H9 (cell line): ENCODE results near the gene SPANXN2. TPM values are rescaled to one million over a fixed set of nuclear protein-coding genes. Genes with fewer than 3 reads are reported as not detected.

Experiments
- DNase-seq: peaks from one replicate; pipeline ENCODE4 v3.0.0-alpha.2; 2017
- H2AFZ ChIP-seq: one replicate; pipeline ENCODE4 v1.6.1; 2013; ENCODE audit warnings: mild to moderate bottlenecking, low read length, control low read depth, moderate library complexity
- H2AK5ac ChIP-seq: 2 replicates; pipeline ENCODE4 v1.6.1; 2013; ENCODE audit warnings: low read length, control low read depth, mixed read lengths; ENCODE audit not compliant: insufficient read length
- H2BK120ac ChIP-seq: one replicate; pipeline ENCODE4 v1.6.1; 2013; ENCODE audit warnings: low read depth, mild to moderate bottlenecking, low read length, control low read depth, inconsistent platforms; ENCODE audit not compliant: poor library complexity, severe bottlenecking
- H2BK12ac ChIP-seq: 2 replicates; pipeline ENCODE4 v1.6.1; 2013; ENCODE audit warnings: low read length, control low read depth, mixed read lengths, low read depth; ENCODE audit not compliant: insufficient read length
- H2BK15ac ChIP-seq: 2 replicates; pipeline ENCODE4 v1.6.1; 2013; ENCODE audit warnings: low read depth, low read length, control low read depth
- H2BK20ac ChIP-seq: one replicate; pipeline ENCODE4 v1.6.1; 2013; ENCODE audit warnings: low read depth, mild to moderate bottlenecking, low read length, control low read depth, inconsistent platforms; ENCODE audit not compliant: poor library complexity, severe bottlenecking
- H2BK5ac ChIP-seq: 2 replicates; pipeline ENCODE4 v1.6.1; 2013; ENCODE audit warnings: low read length, control low read depth, mixed read lengths; ENCODE audit not compliant: insufficient read length
- H3K14ac ChIP-seq: 2 replicates; pipeline ENCODE4 v1.6.1; 2013; ENCODE audit warnings: low read length, control low read depth; ENCODE audit not compliant: insufficient read depth
- H3K18ac ChIP-seq: 2 replicates; pipeline ENCODE4 v1.6.1; 2013; ENCODE audit warnings: low read depth, mild to moderate bottlenecking, mixed read lengths, low read length, control low read depth; ENCODE audit not compliant: insufficient read length
- H3K23ac ChIP-seq: 2 replicates; pipeline ENCODE4 v1.6.1; 2013; ENCODE audit warnings: low read length, control low read depth, mixed read lengths, low read depth; ENCODE audit not compliant: insufficient read length
- H3K23me2 ChIP-seq: 2 replicates; pipeline ENCODE4 v1.6.1; 2013; ENCODE audit warnings: low read depth, mild to moderate bottlenecking, mixed read lengths, low read length, control low read depth; ENCODE audit not compliant: insufficient read length, poor library complexity, severe bottlenecking
- H3K27ac ChIP-seq: 2 replicates; pipeline ENCODE4 v1.5.1; 2013; ENCODE audit warnings: low read length, control low read depth, mixed read lengths, low read depth; ENCODE audit not compliant: insufficient read length
- H3K27me3 ChIP-seq: 2 replicates; pipeline ENCODE4 v1.6.1; 2013; ENCODE audit warnings: low read length, control low read depth, inconsistent platforms; ENCODE audit not compliant: insufficient read depth
- H3K4ac ChIP-seq: 2 replicates; pipeline ENCODE4 v1.6.1; 2013; ENCODE audit warnings: low read depth, mild to moderate bottlenecking, control low read depth, inconsistent platforms, low read length, moderate library complexity
- H3K4me1 ChIP-seq: 2 replicates; pipeline ENCODE4 v1.6.1; 2013; ENCODE audit warnings: low read length, control low read depth, inconsistent platforms; ENCODE audit not compliant: insufficient read depth
- H3K4me2 ChIP-seq: 2 replicates; pipeline ENCODE4 v1.6.1; 2013; ENCODE audit warnings: low read length, control low read depth, mixed read lengths; ENCODE audit not compliant: insufficient read length, insufficient read depth
- H3K56ac ChIP-seq: 2 replicates; pipeline ENCODE4 v1.6.1; 2013; ENCODE audit warnings: low read depth, mild to moderate bottlenecking, mixed read lengths, low read length, control low read depth; ENCODE audit not compliant: insufficient read length
- H3K79me1 ChIP-seq: 2 replicates; pipeline ENCODE4 v1.6.1; 2013; ENCODE audit warnings: low read depth, mild to moderate bottlenecking, moderate library complexity, low read length, control low read depth, inconsistent platforms; ENCODE audit not compliant: insufficient read depth, poor library complexity, severe bottlenecking
- H3K79me2 ChIP-seq: 2 replicates; pipeline ENCODE4 v1.6.1; 2013; ENCODE audit warnings: low read length, control low read depth, inconsistent platforms; ENCODE audit not compliant: insufficient read depth
- H3K9ac ChIP-seq: 2 replicates; pipeline ENCODE4 v1.6.1; 2013; ENCODE audit warnings: low read length, control low read depth, mixed read lengths; ENCODE audit not compliant: insufficient read length; ENCODE audit errors: extremely low read depth
- H3K9me3 ChIP-seq: one replicate; pipeline ENCODE4 v1.6.1; 2013; ENCODE audit warnings: low read depth, low read length, inconsistent platforms; ENCODE audit not compliant: control insufficient read depth
- H3T11ph ChIP-seq: one replicate; pipeline ENCODE4 v1.6.1; 2013; ENCODE audit warnings: mild to moderate bottlenecking, low read length, control low read depth, inconsistent platforms
- H4K20me1 ChIP-seq: one replicate; pipeline ENCODE4 v1.6.1; 2013; ENCODE audit not compliant: control insufficient read depth, insufficient read length, insufficient read depth
- H4K5ac ChIP-seq: 2 replicates; pipeline ENCODE4 v1.6.1; 2013; ENCODE audit warnings: low read depth, mild to moderate bottlenecking, mixed read lengths, low read length, control low read depth; ENCODE audit not compliant: insufficient read length
- H4K8ac ChIP-seq: replicated peaks from 2 replicates; pipeline ENCODE4 v1.6.1; 2013; ENCODE audit warnings: low read length, control low read depth, mixed read lengths, low read depth; ENCODE audit not compliant: insufficient read length
- H4K91ac ChIP-seq: 2 replicates; pipeline ENCODE4 v1.6.1; 2013; ENCODE audit warnings: low read depth, mild to moderate bottlenecking, moderate library complexity, mixed read lengths, low read length, control low read depth; ENCODE audit not compliant: insufficient read length
- H3K27ac Mint-ChIP-seq, 3 experiments: 2 replicates in 2 of 3; 3 replicates in 1 of 3; pipeline ENCODE4 v1.8.0; 2020 to 2021; ENCODE audit warnings: mixed read lengths in 3 of 3, mild to moderate bottlenecking in 1 of 3, moderate library complexity in 1 of 3
- H3K27me3 Mint-ChIP-seq: 2 replicates; pipeline ENCODE4 v1.8.0; 2021; ENCODE audit warnings: low read depth, mild to moderate bottlenecking, moderate library complexity, mixed read lengths
- H3K36me3 Mint-ChIP-seq, 3 experiments: 2 replicates in 2 of 3; 3 replicates in 1 of 3; pipeline ENCODE4 v1.8.0; 2020 to 2021; ENCODE audit warnings: low read depth in 3 of 3, mixed read lengths in 3 of 3; ENCODE audit not compliant: insufficient read depth in 1 of 3
- H3K4me1 Mint-ChIP-seq, 2 experiments: 2 replicates each; pipeline ENCODE4 v1.8.0; 2020; ENCODE audit warnings: mixed read lengths in 2 of 2
- H3K4me3 Mint-ChIP-seq, 2 experiments: 2 replicates in 1 of 2; 3 replicates in 1 of 2; pipeline ENCODE4 v1.8.0; 2020 to 2021; ENCODE audit warnings: mild to moderate bottlenecking in 2 of 2, mixed read lengths in 2 of 2, moderate library complexity in 1 of 2
- H3K9me3 Mint-ChIP-seq, 2 experiments: 2 replicates in 1 of 2; 3 replicates in 1 of 2; pipeline ENCODE4 v1.8.0; 2020; ENCODE audit warnings: mild to moderate bottlenecking in 2 of 2, mixed read lengths in 2 of 2, moderate library complexity in 1 of 2
- CTCF ChIP-seq: fragments of 200-600 bp; sonication (generic); conservative IDR thresholded peaks from 3 replicates; pipeline ENCODE4 v1.8.0; 2021; ENCODE audit warnings: antibody characterized with exemption, mild to moderate bottlenecking
- WGBS: extraction: QIAGEN DNeasy Blood & Tissue Kit; methylation state at CpG from one replicate; pipeline ENCODE4 v1.1.7; 2013; ENCODE audit warnings: missing lambda C conversion rate, low lambda C conversion rate, mixed read lengths; ENCODE audit not compliant: insufficient read length; ENCODE audit errors: extremely low coverage; 5-methylcytosine and 5-hydroxymethylcytosine counted together
- total RNA-seq: library from RNA; stranded (reverse); gene quantifications from 2 replicates; pipeline ENCODE4 v1.2.1, GENCODE V29; 2021

Gene SPANXN2
- total RNA-seq, 1 experiment from 2014 or later: not detected

- Histone ChIP-seq H2BK120ac (no peak overlapping the region), H3K27ac (no peak overlapping the region), H4K5ac (no peak overlapping the region), H3K9ac (no peak overlapping the region), H3K9me3 (peaks cover 26% of the 10 kb centered on the region), H2BK15ac (no peak overlapping the region), H3K14ac (no peak overlapping the region), H3K79me2 (no peaks in the 10 kb centered on the region), H2BK12ac (no peak overlapping the region), H2BK5ac (no peak overlapping the region), H3K4me2 (no peak overlapping the region), H3K18ac (no peak overlapping the region), H2BK20ac (no peak overlapping the region), H3T11ph (no peak overlapping the region), H3K4ac (no peak overlapping the region), H3K79me1 (no peaks in the 10 kb centered on the region), H4K91ac (no peak overlapping the region), H3K23me2 (no peaks in the 10 kb centered on the region), H3K27me3 (no peaks in the 10 kb centered on the region), H3K23ac (no peak overlapping the region), H2AFZ (no peak overlapping the region), H2AK5ac (no peak overlapping the region), H3K4me1 (no peaks in the 10 kb centered on the region), H3K56ac (no peak overlapping the region), H4K20me1 (no peaks in the 10 kb centered on the region), H4K8ac (no peak overlapping the region)
- no peak for DNase-seq
- WGBS: no CpG with 5 or more reads among the region's 5 CpGs
- H3K4me3 Mint-ChIP-seq: no peak overlapping the region
- H3K4me1 Mint-ChIP-seq: no peaks in the 10 kb centered on the region
- peak; percentile 46 for TF ChIP-seq CTCF
- no peaks in the 10 kb centered on the region for H3K27me3 Mint-ChIP-seq
- H3K9me3 Mint-ChIP-seq: peaks cover 48 to 59% of the 10 kb centered on the region in 2 experiments
- H3K36me3 Mint-ChIP-seq: no peaks in the 10 kb centered on the region; a peak in 2 of 7 replicates
- H3K27ac Mint-ChIP-seq: no peak overlapping the region
Measured at GRCh38 chrX:143669395-143669794, 51.2 kb downstream of the SPANXN2 start.
